SK-N-SH treated with all-trans-retinoic acid at 6 μM for 48 hours (cell line): ENCODE results near the gene RPS14.

Experiments used
- ARNTL ChIP-seq: fragments of 450-650 bp; formaldehyde crosslinking; IDR thresholded peaks from 2 replicates; pipeline ENCODE4 v1.5.0; 2020; ENCODE audit warnings: low read depth, mild to moderate bottlenecking, moderate library complexity, borderline replicate concordance
- ZFP3 ChIP-seq: fragments of 250-450 bp; sonication (Bioruptor Pico); IDR thresholded peaks from 2 replicates; pipeline ENCODE4 v1.5.0; 2020; ENCODE audit warnings: mild to moderate bottlenecking, moderate library complexity
- ZNF565 ChIP-seq: fragments of 450-650 bp; formaldehyde crosslinking; conservative IDR thresholded peaks from 2 replicates; pipeline ENCODE4 v1.5.0; 2020; ENCODE audit warnings: low read depth, mild to moderate bottlenecking, moderate library complexity
- ZNF70 ChIP-seq: fragments of 450-650 bp; formaldehyde crosslinking; IDR thresholded peaks from 2 replicates; pipeline ENCODE4 v1.5.0; 2020; ENCODE audit warnings: mild to moderate bottlenecking, moderate library complexity

DNA sequence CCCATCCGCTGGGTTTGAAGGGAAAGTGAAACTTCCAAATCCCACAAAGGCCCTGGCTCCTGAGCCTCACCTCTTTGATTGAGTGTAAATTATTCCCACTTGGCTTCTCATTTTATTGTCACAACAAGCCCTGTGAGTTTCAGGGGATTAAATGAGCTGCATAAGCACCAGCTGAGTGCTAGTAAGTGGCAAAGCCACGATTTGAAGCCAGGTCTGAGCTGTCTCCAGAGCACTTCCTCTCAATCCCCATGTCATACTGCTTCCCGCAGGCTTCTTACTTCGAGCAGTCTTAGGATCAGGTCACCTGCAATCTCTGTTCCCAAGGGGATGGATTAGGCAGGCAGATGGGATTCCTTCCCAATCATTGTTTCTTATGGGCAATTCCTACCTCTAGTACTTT lies 18.0 kb downstream of the RPS14 start:
- TF ChIP-seq ZFP3 (CRISPR knock-in tag) = no peak
- TF ChIP-seq ZNF70 (CRISPR knock-in tag) = no peak
- no peak for TF ChIP-seq ARNTL (CRISPR knock-in tag)
- no peak for TF ChIP-seq ZNF565 (CRISPR knock-in tag)
